GM19397 (cell line): Measurements from ENCODE around the gene SYNE3.
A peak's percentile ranks its signal among the peaks of the same experiment; 100 is the strongest.

Experiments
- ATAC-seq: cut with Tn5 transposase; IDR thresholded peaks from one replicate; pipeline ENCODE4 v1.9.1; 2021; ENCODE audit warnings: mild to moderate bottlenecking, moderate library complexity; ENCODE audit not compliant: unreplicated experiment

Gene SYNE3

GRCh38 chr14:95507174-95507573, 9.3 kb downstream of the SYNE3 start:
- no peak for ATAC-seq

GRCh38 chr14:95505030-95505589, 11.3 kb downstream of the SYNE3 start:
- no peak for ATAC-seq

GRCh38 chr14:95504135-95505029, 12.1 kb downstream of the SYNE3 start:
- no peak for ATAC-seq

GRCh38 chr14:95503365-95504134, 12.9 kb downstream of the SYNE3 start:
- no peak for ATAC-seq

GRCh38 chr14:95502381-95502950, 14.0 kb downstream of the SYNE3 start:
- no peak for ATAC-seq

- ATAC-seq: no peak
These were observed 15.6 kb downstream of the SYNE3 start for GRCh38 chr14:95500772-95501401.

- ATAC-seq: no peak
These were observed 16.2 kb downstream of the SYNE3 start for GRCh38 chr14:95500201-95500681.

GRCh38 chr14:95499354-95499750, 17.1 kb downstream of the SYNE3 start:
- ATAC-seq: no peak

GRCh38 chr14:95498622-95499353, 17.7 kb downstream of the SYNE3 start:
- ATAC-seq: no peak

- ATAC-seq: no peak
These were observed 18.9 kb downstream of the SYNE3 start for GRCh38 chr14:95497561-95498011.

- no peak for ATAC-seq
These were observed 19.7 kb downstream of the SYNE3 start for GRCh38 chr14:95496690-95497259.

- no peak for ATAC-seq
These were observed 20.3 kb downstream of the SYNE3 start for GRCh38 chr14:95496111-95496681.

- peak; percentile 85 for ATAC-seq
These were observed 20.9 kb downstream of the SYNE3 start for GRCh38 chr14:95495538-95496025.

GRCh38 chr14:95495076-95495475, 21.4 kb downstream of the SYNE3 start:
- ATAC-seq: no peak

GRCh38 chr14:95494456-95494855, 22.0 kb downstream of the SYNE3 start:
- no peak for ATAC-seq

GRCh38 chr14:95493976-95494375, 22.5 kb downstream of the SYNE3 start:
- no peak for ATAC-seq

- no peak for ATAC-seq
These were observed 22.9 kb downstream of the SYNE3 start for GRCh38 chr14:95493503-95493902.

- no peak for ATAC-seq
These were observed 24.4 kb downstream of the SYNE3 start for GRCh38 chr14:95491936-95492608.
